HG03064 (cell line): ENCODE results near the gene FUCA2.
"Not testable (repeated sequence)": the region's sequence is repeated elsewhere in the genome, so short reads cannot be mapped to it uniquely, and the experiment has no call there.

Experiments used
- ATAC-seq: cut with Tn5 transposase; IDR thresholded peaks from one replicate; pipeline ENCODE4 v1.9.1; 2021; ENCODE audit warnings: low read depth; ENCODE audit not compliant: unreplicated experiment

The FUCA2 gene

GRCh38 chr6:143449082-143449713 lies 62.3 kb downstream of the FUCA2 start:
- ATAC-seq = no peak

GRCh38 chr6:143447865-143448264 lies 63.7 kb downstream of the FUCA2 start:
- not testable (repeated sequence) for ATAC-seq
